Activated CD8-positive, alpha-beta T cell treated with anti-CD3 and anti-CD28 coated beads for 36 hours (primary cell): Measurements from ENCODE around the gene MAP6. TPM values are rescaled to one million over a fixed set of nuclear protein-coding genes. Genes with fewer than 3 reads are reported as not detected.

Experiments used
- ATAC-seq: fragments of 200-7000 bp; cut with Tn5 transposase; one replicate; pipeline ENCODE4 v1.10.0; 2021; ENCODE audit warnings: mild to moderate bottlenecking, moderate library complexity
- CTCF ChIA-PET: fragments of 350-600 bp; sonication (Branson Sonifier 250); formaldehyde crosslinking; loops from one replicate; lab custom pipeline; 2021; ENCODE audit warnings: antibody characterized with exemption; lab: Charles Lee
- POLR2A ChIA-PET: fragments of 350-600 bp; sonication (Branson Sonifier 250); formaldehyde crosslinking; loops from one replicate; lab custom pipeline; 2021; ENCODE audit warnings: antibody characterized with exemption; lab: Charles Lee
- DNase-seq: peaks from one replicate; pipeline ENCODE4 v3.0.0-alpha.2; 2020
- H3K27ac Mint-ChIP-seq: one replicate; pipeline ENCODE4 v1.8.0; 2021; ENCODE audit warnings: mild to moderate bottlenecking, mixed read lengths
- H3K27me3 Mint-ChIP-seq: one replicate; pipeline ENCODE4 v1.8.0; 2021; ENCODE audit warnings: mixed read lengths
- H3K36me3 Mint-ChIP-seq: one replicate; pipeline ENCODE4 v1.8.0; 2021; ENCODE audit warnings: low read depth, mixed read lengths
- H3K4me1 Mint-ChIP-seq: one replicate; pipeline ENCODE4 v1.8.0; 2021; ENCODE audit warnings: low read depth, mixed read lengths
- H3K4me3 Mint-ChIP-seq: one replicate; pipeline ENCODE4 v1.8.0; 2021; ENCODE audit warnings: mild to moderate bottlenecking, moderate library complexity, mixed read lengths
- H3K9me3 Mint-ChIP-seq: one replicate; pipeline ENCODE4 v1.8.0; 2021; ENCODE audit warnings: mixed read lengths
- CTCF ChIP-seq: fragments of 200-600 bp; IDR thresholded peaks from one replicate; pipeline ENCODE4 v1.8.0; 2022; ENCODE audit warnings: antibody characterized with exemption, mild to moderate bottlenecking
- intact Hi-C: fragments of 100-400 bp; cut with micrococcal nuclease; formaldehyde crosslinking; loops from one replicate; pipeline ENCODE4 v1.10.0; 2022
- total RNA-seq, 2 experiments: library from RNA; stranded (reverse); gene quantifications; one replicate each; pipeline ENCODE4 v1.2.3, GENCODE V29; 2021

Gene MAP6
- total RNA-seq, 2 experiments from 2014 or later, result not detected

- Mint-ChIP-seq H3K4me1 (no peaks in the 10 kb centered on the region), H3K9me3 (no peaks in the 10 kb centered on the region), H3K4me3 (no peak overlapping the region), H3K36me3 (no peaks in the 10 kb centered on the region), H3K27ac (no peak overlapping the region), H3K27me3 (peaks cover 3% of the 10 kb centered on the region)
- ChIA-PET POLR2A (interaction anchor here (1.0 kb wide), 1 partner anchor 12 kb away, joined by 3 read pairs; no protein-coding TSS in a partner anchor), CTCF (interaction anchor here (1.4 to 1.6 kb wide), 3 partner anchors 10 to 102 kb away, joined by 3 to 5 read pairs (median 4); no protein-coding TSS in a partner anchor)
- intact Hi-C loops, result no loop called here
- TF ChIP-seq CTCF, result no peak
- ATAC-seq (no peak), DNase-seq (no peak)
These were observed 64.8 kb downstream of the MAP6 start for GRCh38 chr11:75603791-75604736.

- Mint-ChIP-seq H3K4me3 (no peak overlapping the region), H3K9me3 (no peaks in the 10 kb centered on the region), H3K27ac (no peak overlapping the region), H3K27me3 (peaks cover 3% of the 10 kb centered on the region), H3K36me3 (no peaks in the 10 kb centered on the region), H3K4me1 (no peaks in the 10 kb centered on the region)
- intact Hi-C loops, result no loop called here
- CTCF ChIA-PET, result interaction anchor here (1.2 to 1.6 kb wide), 3 partner anchors 11 to 103 kb away, joined by 3 to 4 read pairs (median 4); no protein-coding TSS in a partner anchor
- DNase-seq (no peak), ATAC-seq (no peak)
- POLR2A ChIA-PET, result no interaction called here
- no peak for TF ChIP-seq CTCF
These were observed 65.9 kb downstream of the MAP6 start for GRCh38 chr11:75602951-75603350.

DNA sequence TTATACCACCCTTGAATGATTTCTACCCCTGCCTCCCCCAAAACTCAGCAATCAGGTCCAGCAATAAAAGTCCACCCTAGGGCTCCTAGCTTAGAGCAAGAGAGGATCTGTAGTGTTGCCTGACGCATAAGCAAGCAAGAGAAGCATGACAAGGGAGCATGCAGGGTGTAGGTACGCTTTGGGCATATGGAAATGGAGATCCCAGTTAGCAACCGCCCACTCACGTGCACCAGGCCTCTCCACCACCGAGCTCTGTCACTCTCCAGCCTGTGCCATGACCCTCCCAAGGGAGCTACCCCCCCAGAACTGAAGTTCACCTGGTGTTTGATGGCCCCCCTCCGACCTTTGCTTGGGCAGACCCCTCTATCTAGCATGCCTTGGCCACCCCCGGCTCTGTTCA is 67.3 kb downstream of the MAP6 start:
- POLR2A ChIA-PET, result interaction anchor here (1.5 kb wide), 1 partner anchor 9 kb away, joined by 3 read pairs; no protein-coding TSS in a partner anchor
- Mint-ChIP-seq H3K27me3 (peaks cover 3% of the 10 kb centered on the region), H3K27ac (no peak overlapping the region), H3K36me3 (no peaks in the 10 kb centered on the region), H3K4me3 (no peak overlapping the region), H3K9me3 (no peaks in the 10 kb centered on the region), H3K4me1 (no peaks in the 10 kb centered on the region)
- intact Hi-C loops, result no loop called here
- CTCF ChIA-PET, result interaction anchor here (0.6 to 1.1 kb wide), 2 partner anchors 15 to 266 kb away, joined by 3 read pairs; no protein-coding TSS in a partner anchor
- no peak for TF ChIP-seq CTCF
- DNase-seq (no peak), ATAC-seq (no peak)

- Mint-ChIP-seq H3K4me3 (no peak overlapping the region), H3K36me3 (no peaks in the 10 kb centered on the region), H3K27ac (no peak overlapping the region), H3K9me3 (no peaks in the 10 kb centered on the region), H3K4me1 (no peaks in the 10 kb centered on the region), H3K27me3 (peaks cover 3% of the 10 kb centered on the region)
- ATAC-seq (no peak), DNase-seq (no peak)
- CTCF ChIA-PET, result interaction anchor here (1.4 to 1.6 kb wide), 2 partner anchors 9 to 69 kb away, joined by 3 to 5 read pairs; no protein-coding TSS in a partner anchor
- intact Hi-C loops, result no loop called here
- POLR2A ChIA-PET, result no interaction called here
- TF ChIP-seq CTCF, result no peak
These were observed 68.5 kb downstream of the MAP6 start for GRCh38 chr11:75600356-75600755.
